DOHH2 (cell line): ENCODE data around the gene GPR132.
A peak's percentile ranks its signal among the peaks of the same experiment; 100 is the strongest.
"Not testable (repeated sequence)": the region's sequence is repeated elsewhere in the genome, so short reads cannot be mapped to it uniquely, and the experiment has no call there.

Source experiments
- H3F3A ChIP-seq: fragments of 200-600 bp; sonication (generic), shearing (Covaris generic); 2 replicates; pipeline ENCODE4 v1.6.0; 2016; ENCODE audit warnings: antibody characterized with exemption, mild to moderate bottlenecking; ENCODE audit not compliant: control insufficient read depth, insufficient read depth
- H3K27ac ChIP-seq: fragments of 200-600 bp; sonication (generic); 2 replicates; pipeline ENCODE4 v1.5.1; 2014; ENCODE audit warnings: low read depth, mild to moderate bottlenecking, low read length, moderate library complexity
- H3K27me3 ChIP-seq: fragments of 200-600 bp; sonication (generic); 2 replicates; pipeline ENCODE4 v1.6.1; 2014; ENCODE audit warnings: mild to moderate bottlenecking, low read length, mixed read lengths; ENCODE audit not compliant: control insufficient read depth
- H3K36me3 ChIP-seq: fragments of 200-600 bp; sonication (generic); 2 replicates; pipeline ENCODE4 v1.6.1; 2014; ENCODE audit warnings: mild to moderate bottlenecking, low read length, moderate library complexity, mixed read lengths; ENCODE audit not compliant: control insufficient read depth
- H3K4me1 ChIP-seq: fragments of 200-600 bp; sonication (generic); 2 replicates; pipeline ENCODE4 v1.6.1; 2014; ENCODE audit warnings: mild to moderate bottlenecking, low read length, mixed read lengths; ENCODE audit not compliant: control insufficient read depth
- H3K4me2 ChIP-seq: fragments of 200-600 bp; sonication (generic); 2 replicates; pipeline ENCODE4 v1.6.0; 2014; ENCODE audit warnings: mild to moderate bottlenecking, low read length, moderate library complexity
- H3K4me3 ChIP-seq: fragments of 200-600 bp; sonication (generic); 2 replicates; pipeline ENCODE4 v1.5.1; 2014; ENCODE audit warnings: mild to moderate bottlenecking, low read length, mixed read lengths
- H3K79me2 ChIP-seq: fragments of 200-600 bp; sonication (generic); 2 replicates; pipeline ENCODE4 v1.6.1; 2014; ENCODE audit warnings: mild to moderate bottlenecking, low read length, mixed read lengths; ENCODE audit not compliant: control insufficient read depth
- H3K9me2 ChIP-seq: fragments of 200-600 bp; sonication (generic); replicated peaks from 2 replicates; pipeline ENCODE4 v1.6.1; 2014; ENCODE audit warnings: mild to moderate bottlenecking, low read length, mixed read lengths; ENCODE audit not compliant: control insufficient read depth
- H3K9me3 ChIP-seq: fragments of 200-600 bp; sonication (generic); 2 replicates; pipeline ENCODE4 v1.6.1; 2014; ENCODE audit warnings: antibody characterized with exemption, low read length, mixed read lengths; ENCODE audit not compliant: control insufficient read depth, insufficient read depth
- H4K20me1 ChIP-seq: fragments of 200-600 bp; sonication (generic); 2 replicates; pipeline ENCODE4 v1.6.0; 2014; ENCODE audit warnings: low read depth, mild to moderate bottlenecking, antibody characterized with exemption, low read length, moderate library complexity; ENCODE audit not compliant: control insufficient read depth, insufficient read depth
- EZH2phosphoT487 ChIP-seq: fragments of 200-600 bp; sonication (generic); IDR thresholded peaks from 2 replicates; pipeline ENCODE4 v1.6.1; 2017; ENCODE audit warnings: borderline replicate concordance, mild to moderate bottlenecking, antibody characterized with exemption, low read length, moderate library complexity, mixed read lengths
- TF ChIP-seq, protein P1 (sequence below): fragments of 200-600 bp; sonication (generic); IDR thresholded peaks from one replicate; pipeline ENCODE4 v1.5.1; 2014; ENCODE audit warnings: antibody characterized with exemption, mild to moderate bottlenecking, low read depth, low read length; ENCODE audit not compliant: poor library complexity, severe bottlenecking

Gene GPR132

DNA sequence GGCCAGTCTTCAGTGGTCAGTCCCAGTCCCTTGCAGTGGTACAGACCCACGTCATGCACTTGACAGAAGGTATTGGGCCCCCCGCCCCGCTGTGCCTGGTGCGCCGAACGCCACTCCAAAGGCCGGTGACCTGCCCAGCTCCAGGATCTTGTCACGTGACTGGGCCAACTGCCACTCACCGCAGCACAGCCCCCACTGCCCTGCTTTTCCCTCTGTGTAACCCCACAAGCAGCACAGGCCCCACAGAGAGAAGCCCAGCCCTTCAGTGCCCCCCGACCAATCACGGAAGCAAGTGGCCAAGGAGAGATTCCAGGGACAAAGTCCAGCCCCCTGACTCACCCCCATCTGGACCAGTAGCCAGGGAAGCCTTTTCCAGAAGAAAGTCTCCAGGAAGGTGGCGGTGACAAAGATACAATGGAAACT lies 498 bp downstream of the GPR132 start:
- H3K4me1 ChIP-seq: peaks cover 71% of the 10 kb centered on the region
- H3K9me3 ChIP-seq: no peaks in the 10 kb centered on the region
- H4K20me1 ChIP-seq: no peaks in the 10 kb centered on the region
- no peaks in the 10 kb centered on the region for H3K9me2 ChIP-seq
- H3K4me3 ChIP-seq: peak overlapping the region; percentile 82
- peaks cover 16% of the 10 kb centered on the region for H3K79me2 ChIP-seq
- H3K27ac ChIP-seq: peak overlapping the region; percentile 64
- H3F3A ChIP-seq: no peaks in the 10 kb centered on the region; the same call in 1 of the 2 replicates
- H3K27me3 ChIP-seq: peaks cover 21% of the 10 kb centered on the region
- H3K36me3 ChIP-seq: no peaks in the 10 kb centered on the region
- peak overlapping the region; percentile 84 for H3K4me2 ChIP-seq
- TF ChIP-seq, protein P1, sequence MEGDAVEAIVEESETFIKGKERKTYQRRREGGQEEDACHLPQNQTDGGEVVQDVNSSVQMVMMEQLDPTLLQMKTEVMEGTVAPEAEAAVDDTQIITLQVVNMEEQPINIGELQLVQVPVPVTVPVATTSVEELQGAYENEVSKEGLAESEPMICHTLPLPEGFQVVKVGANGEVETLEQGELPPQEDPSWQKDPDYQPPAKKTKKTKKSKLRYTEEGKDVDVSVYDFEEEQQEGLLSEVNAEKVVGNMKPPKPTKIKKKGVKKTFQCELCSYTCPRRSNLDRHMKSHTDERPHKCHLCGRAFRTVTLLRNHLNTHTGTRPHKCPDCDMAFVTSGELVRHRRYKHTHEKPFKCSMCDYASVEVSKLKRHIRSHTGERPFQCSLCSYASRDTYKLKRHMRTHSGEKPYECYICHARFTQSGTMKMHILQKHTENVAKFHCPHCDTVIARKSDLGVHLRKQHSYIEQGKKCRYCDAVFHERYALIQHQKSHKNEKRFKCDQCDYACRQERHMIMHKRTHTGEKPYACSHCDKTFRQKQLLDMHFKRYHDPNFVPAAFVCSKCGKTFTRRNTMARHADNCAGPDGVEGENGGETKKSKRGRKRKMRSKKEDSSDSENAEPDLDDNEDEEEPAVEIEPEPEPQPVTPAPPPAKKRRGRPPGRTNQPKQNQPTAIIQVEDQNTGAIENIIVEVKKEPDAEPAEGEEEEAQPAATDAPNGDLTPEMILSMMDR: no peak
- TF ChIP-seq EZH2phosphoT487: no peak

DNA sequence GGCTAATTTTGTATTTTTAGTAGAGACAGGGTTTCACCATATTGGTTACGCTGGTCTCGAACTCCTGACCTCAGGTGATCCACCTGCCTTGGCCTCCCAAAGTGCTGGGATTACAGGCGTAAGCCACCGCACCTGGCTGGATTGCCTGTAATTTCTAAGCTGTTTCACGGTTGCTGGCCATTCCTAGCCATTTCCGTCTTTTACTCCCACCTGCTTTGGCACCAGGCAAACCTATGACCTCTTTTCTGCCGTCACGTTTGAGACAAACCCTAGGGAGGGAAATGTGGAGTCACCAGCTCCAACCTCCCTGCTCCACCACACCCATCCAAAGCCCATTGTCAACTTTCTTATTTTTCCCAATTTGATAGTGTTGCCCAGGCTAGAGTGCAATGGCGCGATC lies 1.2 kb downstream of the GPR132 start:
- H3K27ac ChIP-seq: 0 out of 2 replicates have a peak overlapping the region, but pooled peaks have one; percentile 64
- no peaks in the 10 kb centered on the region for H3K9me2 ChIP-seq
- H3K4me2 ChIP-seq: peak overlapping the region; percentile 84
- H4K20me1 ChIP-seq: no peaks in the 10 kb centered on the region
- no peaks in the 10 kb centered on the region; the same call in 1 of the 2 replicates for H3F3A ChIP-seq
- no peaks in the 10 kb centered on the region for H3K9me3 ChIP-seq
- H3K4me1 ChIP-seq: peaks cover 73% of the 10 kb centered on the region
- no peaks in the 10 kb centered on the region for H3K36me3 ChIP-seq
- peaks cover 15% of the 10 kb centered on the region for H3K27me3 ChIP-seq
- peaks cover 16% of the 10 kb centered on the region for H3K79me2 ChIP-seq
- peak overlapping the region; percentile 82 for H3K4me3 ChIP-seq
- TF ChIP-seq, protein P1: no peak
- no peak for TF ChIP-seq EZH2phosphoT487

DNA sequence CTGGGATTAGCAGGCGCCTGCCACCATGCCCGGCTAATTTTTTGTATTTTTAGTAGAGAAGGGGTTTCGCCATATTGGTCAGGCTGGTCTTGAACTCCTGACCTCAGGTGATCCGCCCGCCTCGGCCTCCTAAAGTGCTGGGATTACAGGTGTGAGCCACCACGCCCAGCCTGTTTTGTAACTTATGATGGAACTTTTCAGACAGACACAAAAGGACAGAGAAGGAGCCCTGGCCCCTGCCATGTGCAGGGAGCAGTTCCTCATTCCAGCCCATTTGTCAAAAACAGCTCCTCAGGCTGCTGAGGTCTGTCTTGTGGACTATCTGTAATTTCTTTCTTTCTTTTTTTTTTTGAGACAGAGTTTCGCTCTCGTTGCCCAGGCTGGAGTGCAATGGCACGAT lies 1.7 kb downstream of the GPR132 start:
- not testable (repeated sequence) for H3K4me3 ChIP-seq, H3K27ac ChIP-seq, H3K36me3 ChIP-seq, H3K9me2 ChIP-seq, H3F3A ChIP-seq, H3K9me3 ChIP-seq, H4K20me1 ChIP-seq
- Histone ChIP-seq H3K27me3 (peaks cover 10% of the 10 kb centered on the region), H3K4me1 (peaks cover 73% of the 10 kb centered on the region), H3K4me2 (peak overlapping the region; percentile 84), H3K79me2 (peaks cover 16% of the 10 kb centered on the region)

DNA sequence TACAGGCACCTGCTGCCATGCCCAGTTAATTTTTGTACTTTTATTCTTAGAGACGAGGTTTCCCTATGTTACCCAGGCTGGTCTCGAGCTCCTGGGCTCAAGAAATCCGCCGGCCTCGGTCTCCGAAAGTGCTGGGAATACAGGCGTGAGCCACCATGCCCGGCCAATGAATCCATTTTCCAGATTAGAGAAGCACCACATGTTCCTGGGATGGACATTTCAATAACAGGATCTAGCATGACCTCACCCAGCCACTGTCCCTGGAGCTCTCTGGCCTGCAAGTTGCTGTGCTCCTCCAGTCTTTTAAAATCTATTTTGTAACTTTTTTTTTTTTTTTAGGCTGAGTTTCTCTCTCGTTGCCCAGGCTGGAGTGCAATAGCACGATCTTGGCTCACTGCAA lies 2.2 kb downstream of the GPR132 start:
- Histone ChIP-seq H4K20me1 (no peaks in the 10 kb centered on the region), H3K4me1 (peaks cover 73% of the 10 kb centered on the region), H3K27me3 (peaks cover 10% of the 10 kb centered on the region), H3K27ac (no peak overlapping the region), H3K4me2 (peak overlapping the region; percentile 6; the same call in 1 of the 2 replicates), H3F3A (no peaks in the 10 kb centered on the region; the same call in 1 of the 2 replicates), H3K9me2 (no peaks in the 10 kb centered on the region), H3K36me3 (no peaks in the 10 kb centered on the region), H3K9me3 (no peaks in the 10 kb centered on the region), H3K79me2 (peaks cover 16% of the 10 kb centered on the region), H3K4me3 (no peak overlapping the region)
- TF ChIP-seq EZH2phosphoT487: no peak
- TF ChIP-seq, protein P1: no peak
